ENCODE results near the gene ORC4.

- TF ChIP-seq, protein P1, sequence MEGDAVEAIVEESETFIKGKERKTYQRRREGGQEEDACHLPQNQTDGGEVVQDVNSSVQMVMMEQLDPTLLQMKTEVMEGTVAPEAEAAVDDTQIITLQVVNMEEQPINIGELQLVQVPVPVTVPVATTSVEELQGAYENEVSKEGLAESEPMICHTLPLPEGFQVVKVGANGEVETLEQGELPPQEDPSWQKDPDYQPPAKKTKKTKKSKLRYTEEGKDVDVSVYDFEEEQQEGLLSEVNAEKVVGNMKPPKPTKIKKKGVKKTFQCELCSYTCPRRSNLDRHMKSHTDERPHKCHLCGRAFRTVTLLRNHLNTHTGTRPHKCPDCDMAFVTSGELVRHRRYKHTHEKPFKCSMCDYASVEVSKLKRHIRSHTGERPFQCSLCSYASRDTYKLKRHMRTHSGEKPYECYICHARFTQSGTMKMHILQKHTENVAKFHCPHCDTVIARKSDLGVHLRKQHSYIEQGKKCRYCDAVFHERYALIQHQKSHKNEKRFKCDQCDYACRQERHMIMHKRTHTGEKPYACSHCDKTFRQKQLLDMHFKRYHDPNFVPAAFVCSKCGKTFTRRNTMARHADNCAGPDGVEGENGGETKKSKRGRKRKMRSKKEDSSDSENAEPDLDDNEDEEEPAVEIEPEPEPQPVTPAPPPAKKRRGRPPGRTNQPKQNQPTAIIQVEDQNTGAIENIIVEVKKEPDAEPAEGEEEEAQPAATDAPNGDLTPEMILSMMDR (conservative IDR thresholded peaks at IDR 0.05 in 1 of 2, IDR thresholded peaks at IDR 0.05 in 1 of 2; ENCODE audit: extremely low read depth in 1 of 2, insufficient read depth in 1 of 2, low read depth in 1 of 2, low read length in 2 of 2) = no peak
- TF ChIP-seq EZH2 (IDR thresholded peaks at IDR 0.05; ENCODE audit: borderline replicate concordance, low read length) = no peak
Observed at GRCh38 chr2:147977679-147978078, 42.9 kb downstream of the ORC4 start.

All from mammary epithelial cell (primary cell).